GM19397 (cell line): ENCODE results near the gene KCNQ1.

Experiments
- ATAC-seq: cut with Tn5 transposase; IDR thresholded peaks from one replicate; pipeline ENCODE4 v1.9.1; 2021; ENCODE audit warnings: mild to moderate bottlenecking, moderate library complexity; ENCODE audit not compliant: unreplicated experiment

Gene KCNQ1

GRCh38 chr11:2575591-2576051 is 130.8 kb downstream of the KCNQ1 start:
- no peak for ATAC-seq

GRCh38 chr11:2576111-2576510 is 131.3 kb downstream of the KCNQ1 start:
- no peak for ATAC-seq

GRCh38 chr11:2576549-2576948 is 131.7 kb downstream of the KCNQ1 start:
- no peak for ATAC-seq

GRCh38 chr11:2577031-2577990 is 132.5 kb downstream of the KCNQ1 start:
- ATAC-seq, result no peak

- ATAC-seq, result no peak
These were observed 133.5 kb downstream of the KCNQ1 start for GRCh38 chr11:2577991-2578928.

GRCh38 chr11:2578929-2579270 is 134.1 kb downstream of the KCNQ1 start:
- ATAC-seq, result no peak

GRCh38 chr11:2579315-2580060 is 134.7 kb downstream of the KCNQ1 start:
- no peak for ATAC-seq

- no peak for ATAC-seq
These were observed 135.2 kb downstream of the KCNQ1 start for GRCh38 chr11:2580061-2580421.

- no peak for ATAC-seq
These were observed 135.8 kb downstream of the KCNQ1 start for GRCh38 chr11:2580571-2581001.

GRCh38 chr11:2581151-2581930 is 136.5 kb downstream of the KCNQ1 start:
- ATAC-seq, result no peak

GRCh38 chr11:2581931-2582350 is 137.1 kb downstream of the KCNQ1 start:
- ATAC-seq, result no peak

GRCh38 chr11:2582351-2582945 is 137.6 kb downstream of the KCNQ1 start:
- no peak for ATAC-seq

- ATAC-seq, result no peak
These were observed 138.3 kb downstream of the KCNQ1 start for GRCh38 chr11:2582946-2583604.

GRCh38 chr11:2583605-2583958 is 138.8 kb downstream of the KCNQ1 start:
- no peak for ATAC-seq

- no peak for ATAC-seq
These were observed 139.6 kb downstream of the KCNQ1 start for GRCh38 chr11:2584434-2584811.

- no peak for ATAC-seq
These were observed 140.2 kb downstream of the KCNQ1 start for GRCh38 chr11:2584812-2585565.

- ATAC-seq, result no peak
These were observed 140.8 kb downstream of the KCNQ1 start for GRCh38 chr11:2585566-2586086.

GRCh38 chr11:2586087-2586792 is 141.4 kb downstream of the KCNQ1 start:
- ATAC-seq, result no peak
